A549 (cell line): ENCODE measurements around the gene TMCO4.

Experiments
- CHD2 ChIP-seq: fragments of 150-350 bp; IDR thresholded peaks from 2 replicates; pipeline ENCODE4 v1.6.1; 2014; ENCODE audit warnings: low read length; ENCODE audit not compliant: partially characterized antibody
- CTCF ChIP-seq: fragments of >200 bp; sonication (Bioruptor Twin); formaldehyde crosslinking; IDR thresholded peaks from 3 replicates; pipeline ENCODE4 v1.5.1; 2016

GRCh38 chr1:19679691-19680090 is 120.0 kb downstream of the TMCO4 start:
- TF ChIP-seq CTCF, result no peak
- TF ChIP-seq CHD2, result no peak
